ENCODE data around the gene ZIC1.

DNA sequence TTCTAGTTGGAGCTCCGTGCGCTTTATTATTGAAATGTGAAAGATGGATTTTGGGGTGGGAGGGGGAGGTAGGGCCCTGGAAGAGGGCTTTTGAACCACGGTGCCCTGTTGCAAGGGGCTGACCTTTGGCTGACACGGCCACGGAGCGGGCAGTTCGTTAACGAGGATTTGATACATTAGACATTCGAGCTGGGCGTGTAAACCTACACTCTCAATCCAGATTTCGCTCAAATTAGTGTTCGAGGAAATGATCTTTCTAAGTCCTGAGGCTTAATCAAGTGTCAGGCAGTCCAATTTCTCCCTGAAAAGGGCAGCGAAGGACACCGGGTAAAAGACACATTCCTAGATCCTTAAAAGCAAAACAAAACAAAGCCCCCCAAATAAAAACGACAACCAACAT is 13.0 kb downstream of the ZIC1 start:
- TF ChIP-seq, protein P1, sequence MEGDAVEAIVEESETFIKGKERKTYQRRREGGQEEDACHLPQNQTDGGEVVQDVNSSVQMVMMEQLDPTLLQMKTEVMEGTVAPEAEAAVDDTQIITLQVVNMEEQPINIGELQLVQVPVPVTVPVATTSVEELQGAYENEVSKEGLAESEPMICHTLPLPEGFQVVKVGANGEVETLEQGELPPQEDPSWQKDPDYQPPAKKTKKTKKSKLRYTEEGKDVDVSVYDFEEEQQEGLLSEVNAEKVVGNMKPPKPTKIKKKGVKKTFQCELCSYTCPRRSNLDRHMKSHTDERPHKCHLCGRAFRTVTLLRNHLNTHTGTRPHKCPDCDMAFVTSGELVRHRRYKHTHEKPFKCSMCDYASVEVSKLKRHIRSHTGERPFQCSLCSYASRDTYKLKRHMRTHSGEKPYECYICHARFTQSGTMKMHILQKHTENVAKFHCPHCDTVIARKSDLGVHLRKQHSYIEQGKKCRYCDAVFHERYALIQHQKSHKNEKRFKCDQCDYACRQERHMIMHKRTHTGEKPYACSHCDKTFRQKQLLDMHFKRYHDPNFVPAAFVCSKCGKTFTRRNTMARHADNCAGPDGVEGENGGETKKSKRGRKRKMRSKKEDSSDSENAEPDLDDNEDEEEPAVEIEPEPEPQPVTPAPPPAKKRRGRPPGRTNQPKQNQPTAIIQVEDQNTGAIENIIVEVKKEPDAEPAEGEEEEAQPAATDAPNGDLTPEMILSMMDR (IDR thresholded peaks at IDR 0.05): no peak
- TF ChIP-seq POLR2A (IDR thresholded peaks at IDR 0.05) (no peak), EP300 (IDR thresholded peaks at IDR 0.05) (no peak)
